Astrocyte of the spinal cord (primary cell): Measurements from ENCODE around the gene ALG12.

Source experiments
- DNase-seq: peaks from one replicate; pipeline ENCODE4 v3.0.0; 2011; ENCODE audit warnings: low read depth, low spot score
- H3K4me3 ChIP-seq: 2 replicates; pipeline ENCODE4 v1.5.1; 2011; ENCODE audit warnings: low read depth, mild to moderate bottlenecking, low read length, moderate library complexity
- in situ Hi-C: cut with HindIII; loops from 2 replicates; pipeline ENCODE4 v1.10.0; 2017; ENCODE audit warnings: low sequenced_read_pairs
- TF ChIP-seq, protein P1 (sequence below): IDR thresholded peaks from 2 replicates; pipeline ENCODE4 v1.5.1; 2012; ENCODE audit warnings: low read depth, mild to moderate bottlenecking, low read length, inconsistent platforms

Gene ALG12

GRCh38 chr22:49883294-49883640 lies 35.0 kb downstream of the ALG12 start:
- in situ Hi-C loops, result no loop called here
- H3K4me3 ChIP-seq, result no peak overlapping the region
- DNase-seq, result no peak
- TF ChIP-seq, protein P1, sequence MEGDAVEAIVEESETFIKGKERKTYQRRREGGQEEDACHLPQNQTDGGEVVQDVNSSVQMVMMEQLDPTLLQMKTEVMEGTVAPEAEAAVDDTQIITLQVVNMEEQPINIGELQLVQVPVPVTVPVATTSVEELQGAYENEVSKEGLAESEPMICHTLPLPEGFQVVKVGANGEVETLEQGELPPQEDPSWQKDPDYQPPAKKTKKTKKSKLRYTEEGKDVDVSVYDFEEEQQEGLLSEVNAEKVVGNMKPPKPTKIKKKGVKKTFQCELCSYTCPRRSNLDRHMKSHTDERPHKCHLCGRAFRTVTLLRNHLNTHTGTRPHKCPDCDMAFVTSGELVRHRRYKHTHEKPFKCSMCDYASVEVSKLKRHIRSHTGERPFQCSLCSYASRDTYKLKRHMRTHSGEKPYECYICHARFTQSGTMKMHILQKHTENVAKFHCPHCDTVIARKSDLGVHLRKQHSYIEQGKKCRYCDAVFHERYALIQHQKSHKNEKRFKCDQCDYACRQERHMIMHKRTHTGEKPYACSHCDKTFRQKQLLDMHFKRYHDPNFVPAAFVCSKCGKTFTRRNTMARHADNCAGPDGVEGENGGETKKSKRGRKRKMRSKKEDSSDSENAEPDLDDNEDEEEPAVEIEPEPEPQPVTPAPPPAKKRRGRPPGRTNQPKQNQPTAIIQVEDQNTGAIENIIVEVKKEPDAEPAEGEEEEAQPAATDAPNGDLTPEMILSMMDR, result no peak

DNA sequence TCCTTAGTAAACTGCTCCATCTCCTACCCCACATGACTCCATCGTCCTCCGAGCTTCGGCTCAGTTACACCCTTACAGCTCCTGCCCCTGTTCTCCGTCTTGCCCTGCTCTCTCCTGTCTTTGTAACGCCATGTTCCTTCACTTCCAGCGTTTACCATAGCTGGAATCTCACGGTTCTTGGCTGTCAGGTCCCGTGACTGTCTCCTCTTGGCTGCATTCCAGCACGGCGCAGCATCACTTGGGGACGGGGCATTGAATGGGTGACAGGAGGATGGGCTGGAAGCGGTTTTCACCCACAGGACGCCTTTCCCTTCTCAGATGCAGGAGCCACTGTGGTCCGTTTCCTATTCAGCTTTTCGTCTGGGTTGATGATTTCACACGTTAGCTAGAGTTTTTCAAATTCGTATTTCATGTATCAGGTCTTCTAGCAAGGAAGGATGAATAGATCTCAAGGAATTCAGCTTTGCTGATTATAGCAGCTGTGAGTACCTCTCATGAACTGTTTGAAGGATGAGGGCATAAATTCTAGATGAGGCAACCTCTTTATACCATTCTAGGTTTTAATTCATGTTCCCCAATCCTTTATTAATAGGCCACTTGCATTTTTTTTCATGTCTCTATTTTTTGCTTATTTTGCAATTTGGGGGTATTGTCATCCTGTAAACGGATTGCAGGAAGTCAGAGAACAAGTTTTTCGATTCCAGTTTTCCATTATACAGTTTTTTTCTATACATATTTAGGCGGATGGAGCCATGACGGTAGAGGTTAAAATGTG lies 35.5 kb downstream of the ALG12 start:
- TF ChIP-seq, protein P1, result no peak
- peak; percentile 13 for DNase-seq
- in situ Hi-C loops, result no loop called here
- H3K4me3 ChIP-seq, result no peak overlapping the region

- no peak overlapping the region for H3K4me3 ChIP-seq
- in situ Hi-C loops, result no loop called here
- TF ChIP-seq, protein P1, result no peak
- DNase-seq, result no peak
Observed at GRCh38 chr22:49881856-49882255, 36.4 kb downstream of the ALG12 start.

DNA sequence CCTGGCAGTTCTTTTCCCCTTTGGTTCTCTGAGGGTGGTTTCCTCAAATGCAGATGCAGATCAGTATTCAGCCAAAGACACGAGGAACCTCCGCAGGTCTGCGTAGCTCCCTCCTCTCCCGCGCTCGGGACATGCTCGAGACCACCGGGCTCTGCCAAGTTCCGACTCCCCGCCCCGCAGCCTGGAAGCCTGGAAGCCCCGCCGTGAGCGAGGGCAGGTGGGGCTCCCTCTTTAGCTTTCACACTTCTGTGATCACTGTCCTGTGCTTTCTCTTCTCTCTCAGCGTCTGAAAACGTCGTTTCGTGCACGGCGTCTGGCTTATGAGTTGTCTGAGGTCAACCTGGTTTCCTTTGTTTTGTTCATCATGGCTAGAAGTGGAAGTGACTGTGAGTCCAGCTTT lies 38.0 kb downstream of the ALG12 start:
- peak; percentile 7 for DNase-seq
- in situ Hi-C loops, result no loop called here
- H3K4me3 ChIP-seq, result no peak overlapping the region
- TF ChIP-seq, protein P1, result no peak

- H3K4me3 ChIP-seq, result no peak overlapping the region
- in situ Hi-C loops, result no loop called here
- DNase-seq, result no peak
- TF ChIP-seq, protein P1, result no peak
Observed at GRCh38 chr22:49879871-49880270, 38.4 kb downstream of the ALG12 start.

DNA sequence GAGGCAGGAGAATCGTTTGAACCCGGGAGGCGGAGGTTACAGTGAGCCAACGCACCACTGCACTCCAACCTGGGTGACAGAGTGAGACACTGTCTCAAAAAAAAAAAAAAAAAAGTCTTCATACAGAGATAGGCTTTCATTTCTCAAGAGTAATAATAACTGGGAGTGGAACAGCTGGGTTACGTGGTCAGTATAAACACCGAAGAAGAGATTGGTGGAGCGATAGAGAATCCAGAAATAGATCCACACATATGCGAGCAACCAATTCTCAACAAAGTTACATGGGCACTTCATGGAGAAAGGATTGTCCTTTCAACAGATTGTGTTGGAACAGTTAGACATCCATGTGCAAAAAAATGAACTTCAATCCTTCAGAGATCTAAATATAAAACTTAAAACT lies 40.0 kb downstream of the ALG12 start:
- in situ Hi-C loops, result no loop called here
- no peak overlapping the region for H3K4me3 ChIP-seq
- TF ChIP-seq, protein P1, result no peak
- no peak for DNase-seq
